Lower leg skin (tissue), 3 donors: ENCODE results near the gene CALHM5.

Source experiments
- POLR2A ChIP-seq, 2 donors: fragments of 450-650 bp; IDR thresholded peaks; one replicate each; pipeline ENCODE4 v1.6.1; 2016 to 2017; ENCODE audit warnings: antibody characterized with exemption in 2 of 2, mild to moderate bottlenecking in 1 of 2, moderate library complexity in 1 of 2
- TF ChIP-seq, protein P1 (sequence below), 3 donors: fragments of 450-650 bp; IDR thresholded peaks; one replicate each; pipeline ENCODE4 v1.5.1; 2016; ENCODE audit warnings: antibody characterized with exemption in 3 of 3, mild to moderate bottlenecking in 3 of 3, moderate library complexity in 2 of 3

DNA sequence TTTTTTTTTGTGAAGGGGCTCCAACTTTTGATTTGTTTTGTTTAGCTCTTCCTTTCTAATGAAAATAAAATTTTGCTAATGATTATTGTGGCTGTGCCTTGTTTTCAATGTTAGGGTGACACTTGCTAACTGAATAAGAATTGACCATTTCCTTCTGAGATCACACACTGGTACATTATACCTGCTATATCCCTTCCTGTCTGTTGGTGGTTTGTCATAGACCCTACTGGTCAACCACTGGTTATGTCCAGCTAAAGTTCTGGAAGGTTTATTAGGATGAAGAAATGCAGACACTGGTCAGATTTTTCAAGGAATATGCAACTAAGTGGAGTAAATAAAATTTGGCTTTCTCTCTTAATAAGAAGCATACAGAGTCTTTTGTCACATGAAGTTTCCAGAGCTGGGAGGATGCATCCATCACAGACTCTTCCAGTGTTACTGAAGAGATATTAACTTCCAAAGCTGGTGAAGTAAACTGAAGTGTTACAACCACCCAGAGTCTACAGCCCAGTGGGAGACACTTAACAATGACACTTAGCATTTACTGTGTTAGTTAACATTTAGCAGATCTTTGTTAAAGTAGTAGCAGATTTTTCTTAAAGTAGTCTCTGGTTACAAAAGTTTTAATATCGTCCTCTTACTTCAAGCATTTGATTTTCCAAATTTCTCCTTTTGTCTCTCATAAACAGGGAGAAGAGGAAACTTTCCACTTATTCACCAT is 19.7 kb upstream of the CALHM5 start:
- TF ChIP-seq, protein P1, sequence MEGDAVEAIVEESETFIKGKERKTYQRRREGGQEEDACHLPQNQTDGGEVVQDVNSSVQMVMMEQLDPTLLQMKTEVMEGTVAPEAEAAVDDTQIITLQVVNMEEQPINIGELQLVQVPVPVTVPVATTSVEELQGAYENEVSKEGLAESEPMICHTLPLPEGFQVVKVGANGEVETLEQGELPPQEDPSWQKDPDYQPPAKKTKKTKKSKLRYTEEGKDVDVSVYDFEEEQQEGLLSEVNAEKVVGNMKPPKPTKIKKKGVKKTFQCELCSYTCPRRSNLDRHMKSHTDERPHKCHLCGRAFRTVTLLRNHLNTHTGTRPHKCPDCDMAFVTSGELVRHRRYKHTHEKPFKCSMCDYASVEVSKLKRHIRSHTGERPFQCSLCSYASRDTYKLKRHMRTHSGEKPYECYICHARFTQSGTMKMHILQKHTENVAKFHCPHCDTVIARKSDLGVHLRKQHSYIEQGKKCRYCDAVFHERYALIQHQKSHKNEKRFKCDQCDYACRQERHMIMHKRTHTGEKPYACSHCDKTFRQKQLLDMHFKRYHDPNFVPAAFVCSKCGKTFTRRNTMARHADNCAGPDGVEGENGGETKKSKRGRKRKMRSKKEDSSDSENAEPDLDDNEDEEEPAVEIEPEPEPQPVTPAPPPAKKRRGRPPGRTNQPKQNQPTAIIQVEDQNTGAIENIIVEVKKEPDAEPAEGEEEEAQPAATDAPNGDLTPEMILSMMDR (IDR thresholded peaks at IDR 0.05): no peak
- TF ChIP-seq POLR2A (IDR thresholded peaks at IDR 0.05): no peak
